GM21737 (cell line): ENCODE data around the gene NRG3.

Source experiments
- ATAC-seq: cut with Tn5 transposase; IDR thresholded peaks from one replicate; pipeline ENCODE4 v1.9.1; 2021; ENCODE audit warnings: mild to moderate bottlenecking, moderate library complexity; ENCODE audit not compliant: unreplicated experiment

Gene NRG3

GRCh38 chr10:82084904-82085303, 209.9 kb downstream of the NRG3 start:
- no peak for ATAC-seq

GRCh38 chr10:82089327-82089726, 214.3 kb downstream of the NRG3 start:
- no peak for ATAC-seq

GRCh38 chr10:82091413-82091812, 216.4 kb downstream of the NRG3 start:
- no peak for ATAC-seq

GRCh38 chr10:82092111-82092510, 217.1 kb downstream of the NRG3 start:
- no peak for ATAC-seq

- no peak for ATAC-seq
These were observed 249.7 kb downstream of the NRG3 start for GRCh38 chr10:82124713-82125112.

- ATAC-seq: no peak
These were observed 253.5 kb downstream of the NRG3 start for GRCh38 chr10:82128527-82128926.

GRCh38 chr10:82136103-82136502, 261.1 kb downstream of the NRG3 start:
- no peak for ATAC-seq

GRCh38 chr10:82144153-82144552, 269.2 kb downstream of the NRG3 start:
- ATAC-seq: no peak

GRCh38 chr10:82148764-82149163, 273.8 kb downstream of the NRG3 start:
- no peak for ATAC-seq

- ATAC-seq: no peak
These were observed 274.7 kb downstream of the NRG3 start for GRCh38 chr10:82149674-82150073.

- no peak for ATAC-seq
These were observed 275.3 kb downstream of the NRG3 start for GRCh38 chr10:82150123-82150900.

GRCh38 chr10:82160307-82160706, 285.3 kb downstream of the NRG3 start:
- no peak for ATAC-seq

GRCh38 chr10:82161264-82161663, 286.3 kb downstream of the NRG3 start:
- no peak for ATAC-seq

GRCh38 chr10:82162549-82163195, 287.7 kb downstream of the NRG3 start:
- ATAC-seq: no peak

GRCh38 chr10:82171899-82172298, 296.9 kb downstream of the NRG3 start:
- no peak for ATAC-seq

- no peak for ATAC-seq
These were observed 301.6 kb downstream of the NRG3 start for GRCh38 chr10:82176587-82176986.

GRCh38 chr10:82190432-82191260, 315.7 kb downstream of the NRG3 start:
- ATAC-seq: no peak

- no peak for ATAC-seq
These were observed 316.7 kb downstream of the NRG3 start for GRCh38 chr10:82191653-82192052.

- no peak for ATAC-seq
These were observed 317.7 kb downstream of the NRG3 start for GRCh38 chr10:82192665-82193064.

GRCh38 chr10:82194419-82194818, 319.4 kb downstream of the NRG3 start:
- ATAC-seq: no peak

- ATAC-seq: no peak
These were observed 331.8 kb downstream of the NRG3 start for GRCh38 chr10:82206831-82207230.

GRCh38 chr10:82208726-82209125, 333.7 kb downstream of the NRG3 start:
- no peak for ATAC-seq
